ENCODE results near the gene TBC1D21.

DNA sequence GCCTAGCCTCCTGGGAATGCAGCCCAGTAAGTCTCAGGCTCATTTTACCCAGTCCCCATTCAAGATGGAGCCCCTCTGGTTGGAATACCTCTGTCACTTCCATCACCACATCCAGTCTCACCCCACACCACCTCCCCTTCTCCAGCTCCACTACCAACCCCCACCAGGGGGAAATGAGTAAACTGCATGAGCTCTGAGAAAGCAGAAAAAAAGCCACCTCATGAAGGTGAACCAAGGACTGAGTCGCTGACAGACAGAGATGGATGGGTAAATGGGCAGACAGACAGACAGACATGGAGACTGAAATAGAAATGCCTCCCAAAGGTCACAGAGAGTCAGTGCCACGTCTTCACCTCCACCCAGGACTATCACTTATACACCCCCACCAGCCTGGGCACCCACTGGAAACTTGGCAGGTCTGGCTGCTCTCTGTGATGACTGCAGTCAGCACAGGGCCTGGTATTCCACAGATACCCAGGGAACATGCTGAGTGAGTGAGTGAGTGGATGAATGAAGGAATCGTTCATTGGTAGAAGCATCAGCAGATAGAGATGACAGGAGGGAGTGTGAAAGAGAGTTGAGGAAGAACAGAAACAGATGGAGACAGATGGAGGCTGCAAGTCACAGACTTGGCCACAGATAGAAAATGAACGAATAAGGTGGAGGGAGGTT lies 48.0 kb downstream of the TBC1D21 start:
- TF ChIP-seq POLR2A (IDR thresholded peaks at IDR 0.05), result no peak
- TF ChIP-seq, protein P1, sequence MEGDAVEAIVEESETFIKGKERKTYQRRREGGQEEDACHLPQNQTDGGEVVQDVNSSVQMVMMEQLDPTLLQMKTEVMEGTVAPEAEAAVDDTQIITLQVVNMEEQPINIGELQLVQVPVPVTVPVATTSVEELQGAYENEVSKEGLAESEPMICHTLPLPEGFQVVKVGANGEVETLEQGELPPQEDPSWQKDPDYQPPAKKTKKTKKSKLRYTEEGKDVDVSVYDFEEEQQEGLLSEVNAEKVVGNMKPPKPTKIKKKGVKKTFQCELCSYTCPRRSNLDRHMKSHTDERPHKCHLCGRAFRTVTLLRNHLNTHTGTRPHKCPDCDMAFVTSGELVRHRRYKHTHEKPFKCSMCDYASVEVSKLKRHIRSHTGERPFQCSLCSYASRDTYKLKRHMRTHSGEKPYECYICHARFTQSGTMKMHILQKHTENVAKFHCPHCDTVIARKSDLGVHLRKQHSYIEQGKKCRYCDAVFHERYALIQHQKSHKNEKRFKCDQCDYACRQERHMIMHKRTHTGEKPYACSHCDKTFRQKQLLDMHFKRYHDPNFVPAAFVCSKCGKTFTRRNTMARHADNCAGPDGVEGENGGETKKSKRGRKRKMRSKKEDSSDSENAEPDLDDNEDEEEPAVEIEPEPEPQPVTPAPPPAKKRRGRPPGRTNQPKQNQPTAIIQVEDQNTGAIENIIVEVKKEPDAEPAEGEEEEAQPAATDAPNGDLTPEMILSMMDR (IDR thresholded peaks at IDR 0.05), result no peak

Data from right lobe of liver (tissue), 4 donors.